ENCODE data around the gene KDF1.

DNA sequence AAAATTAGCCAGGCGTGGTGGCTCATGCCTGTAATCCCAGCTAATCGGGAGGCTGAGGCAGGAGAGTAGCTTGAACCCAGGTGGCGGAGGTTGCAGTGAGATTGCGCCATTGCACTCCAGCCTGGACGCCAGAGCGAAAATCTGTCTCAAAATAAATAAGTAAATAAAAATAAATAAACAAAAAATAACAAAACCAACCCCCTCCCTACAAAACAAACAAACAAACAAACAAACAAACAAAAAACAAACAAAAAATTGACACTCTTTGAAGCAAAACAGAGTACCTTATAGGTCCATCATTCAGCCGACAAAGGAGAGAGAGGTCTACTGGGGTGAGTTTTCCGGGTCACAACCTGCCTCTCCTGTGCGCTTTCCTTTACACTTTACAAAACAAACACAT is 5.4 kb upstream of the KDF1 start:
- TF ChIP-seq, protein P1, sequence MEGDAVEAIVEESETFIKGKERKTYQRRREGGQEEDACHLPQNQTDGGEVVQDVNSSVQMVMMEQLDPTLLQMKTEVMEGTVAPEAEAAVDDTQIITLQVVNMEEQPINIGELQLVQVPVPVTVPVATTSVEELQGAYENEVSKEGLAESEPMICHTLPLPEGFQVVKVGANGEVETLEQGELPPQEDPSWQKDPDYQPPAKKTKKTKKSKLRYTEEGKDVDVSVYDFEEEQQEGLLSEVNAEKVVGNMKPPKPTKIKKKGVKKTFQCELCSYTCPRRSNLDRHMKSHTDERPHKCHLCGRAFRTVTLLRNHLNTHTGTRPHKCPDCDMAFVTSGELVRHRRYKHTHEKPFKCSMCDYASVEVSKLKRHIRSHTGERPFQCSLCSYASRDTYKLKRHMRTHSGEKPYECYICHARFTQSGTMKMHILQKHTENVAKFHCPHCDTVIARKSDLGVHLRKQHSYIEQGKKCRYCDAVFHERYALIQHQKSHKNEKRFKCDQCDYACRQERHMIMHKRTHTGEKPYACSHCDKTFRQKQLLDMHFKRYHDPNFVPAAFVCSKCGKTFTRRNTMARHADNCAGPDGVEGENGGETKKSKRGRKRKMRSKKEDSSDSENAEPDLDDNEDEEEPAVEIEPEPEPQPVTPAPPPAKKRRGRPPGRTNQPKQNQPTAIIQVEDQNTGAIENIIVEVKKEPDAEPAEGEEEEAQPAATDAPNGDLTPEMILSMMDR (conservative IDR thresholded peaks at IDR 0.05 in 1 of 2, IDR thresholded peaks at IDR 0.05 in 1 of 2; ENCODE audit: low read depth in 1 of 2, low read length in 2 of 2), result no peak
- no peak for TF ChIP-seq EZH2 (IDR thresholded peaks at IDR 0.05; ENCODE audit: low read length, missing control alignments)

All from fibroblast of lung (primary cell).